AG09309 (cell line): ENCODE data around the gene KCNH5.
"Not testable (repeated sequence)": the region's sequence is repeated elsewhere in the genome, so short reads cannot be mapped to it uniquely, and the experiment has no call there.

Experiments
- DNase-seq: peaks from one replicate; pipeline ENCODE4 v3.0.0-alpha.2; 2010; ENCODE audit warnings: low read depth
- H3K4me3 ChIP-seq: 2 replicates; pipeline ENCODE4 v1.5.1; 2011; ENCODE audit warnings: mild to moderate bottlenecking, low read depth, low read length, moderate library complexity; ENCODE audit not compliant: control insufficient read depth
- TF ChIP-seq, protein P1 (sequence below): IDR thresholded peaks from 2 replicates; pipeline ENCODE4 v1.5.1; 2011; ENCODE audit warnings: mild to moderate bottlenecking, low read depth, low read length, inconsistent platforms; ENCODE audit not compliant: insufficient read depth, control insufficient read depth; ENCODE audit errors: missing control alignments

KCNH5 gene

GRCh38 chr14:62885451-62885850 lies 159.8 kb downstream of the KCNH5 start:
- no peak overlapping the region for H3K4me3 ChIP-seq
- TF ChIP-seq, protein P1, sequence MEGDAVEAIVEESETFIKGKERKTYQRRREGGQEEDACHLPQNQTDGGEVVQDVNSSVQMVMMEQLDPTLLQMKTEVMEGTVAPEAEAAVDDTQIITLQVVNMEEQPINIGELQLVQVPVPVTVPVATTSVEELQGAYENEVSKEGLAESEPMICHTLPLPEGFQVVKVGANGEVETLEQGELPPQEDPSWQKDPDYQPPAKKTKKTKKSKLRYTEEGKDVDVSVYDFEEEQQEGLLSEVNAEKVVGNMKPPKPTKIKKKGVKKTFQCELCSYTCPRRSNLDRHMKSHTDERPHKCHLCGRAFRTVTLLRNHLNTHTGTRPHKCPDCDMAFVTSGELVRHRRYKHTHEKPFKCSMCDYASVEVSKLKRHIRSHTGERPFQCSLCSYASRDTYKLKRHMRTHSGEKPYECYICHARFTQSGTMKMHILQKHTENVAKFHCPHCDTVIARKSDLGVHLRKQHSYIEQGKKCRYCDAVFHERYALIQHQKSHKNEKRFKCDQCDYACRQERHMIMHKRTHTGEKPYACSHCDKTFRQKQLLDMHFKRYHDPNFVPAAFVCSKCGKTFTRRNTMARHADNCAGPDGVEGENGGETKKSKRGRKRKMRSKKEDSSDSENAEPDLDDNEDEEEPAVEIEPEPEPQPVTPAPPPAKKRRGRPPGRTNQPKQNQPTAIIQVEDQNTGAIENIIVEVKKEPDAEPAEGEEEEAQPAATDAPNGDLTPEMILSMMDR, result no peak

DNA sequence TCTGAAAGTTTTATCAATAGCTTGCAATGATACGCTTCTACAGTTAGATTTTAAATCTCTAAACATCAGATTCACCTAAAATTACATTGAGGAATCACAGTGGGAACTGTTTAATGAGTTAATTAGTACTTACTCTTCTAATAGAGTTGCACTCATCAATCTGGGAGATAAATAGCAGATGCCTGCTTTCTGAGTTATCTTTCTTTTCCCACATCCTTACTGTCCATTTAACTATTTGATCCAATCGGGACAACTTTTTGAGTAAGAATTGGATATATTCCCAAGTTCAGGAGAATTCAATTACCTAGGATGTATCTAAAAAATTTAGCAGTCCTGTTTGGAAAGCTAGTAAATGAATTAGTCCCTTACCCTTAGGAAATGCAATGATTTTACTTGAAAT lies 162.3 kb downstream of the KCNH5 start:
- H3K4me3 ChIP-seq, result no peak overlapping the region
- TF ChIP-seq, protein P1, result no peak
- DNase-seq, result no peak

More at GRCh38 chr14:62885451-62885850, 159.8 kb downstream of the KCNH5 start:
- no peak for DNase-seq

DNA sequence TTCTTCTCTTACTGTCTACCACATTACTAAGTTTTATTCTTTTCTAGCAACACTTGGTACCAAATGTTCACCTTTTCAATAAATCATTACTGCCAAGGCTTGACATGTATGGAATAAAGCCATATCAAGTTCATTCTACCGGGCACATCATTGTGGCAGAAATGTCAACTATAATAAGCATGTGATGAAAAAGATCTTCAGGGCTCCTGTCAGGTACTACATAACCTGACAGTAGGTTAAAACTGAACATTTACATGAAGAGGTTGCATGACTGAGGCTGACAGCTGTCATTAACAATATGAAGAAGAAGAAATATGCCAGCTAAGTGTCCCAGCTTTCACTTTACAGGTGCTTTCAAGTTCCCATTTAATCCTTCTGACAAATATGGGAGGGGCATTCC lies 178.9 kb downstream of the KCNH5 start:
- no peak for DNase-seq
- no peak overlapping the region for H3K4me3 ChIP-seq
- TF ChIP-seq, protein P1, result no peak

DNA sequence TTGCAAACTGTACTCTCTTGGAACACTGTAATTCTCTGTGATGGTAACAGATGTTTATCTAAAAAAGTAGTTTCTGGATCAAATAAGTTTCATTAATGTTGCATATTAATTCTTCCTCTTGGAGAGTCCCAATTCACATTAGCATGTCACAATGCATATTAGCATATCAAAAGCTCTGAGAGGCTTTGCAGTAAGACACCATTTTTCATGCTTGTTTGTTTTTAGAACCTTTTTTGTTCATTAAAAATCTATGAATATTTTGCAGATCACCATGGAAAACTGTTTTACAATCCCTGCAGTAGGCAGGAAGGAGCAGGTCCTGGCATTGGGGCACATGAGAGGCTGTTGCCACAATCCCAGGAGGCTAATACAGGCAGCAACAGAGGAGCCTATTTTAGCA lies 180.7 kb downstream of the KCNH5 start:
- TF ChIP-seq, protein P1, result no peak
- DNase-seq, result no peak
- no peak overlapping the region for H3K4me3 ChIP-seq

DNA sequence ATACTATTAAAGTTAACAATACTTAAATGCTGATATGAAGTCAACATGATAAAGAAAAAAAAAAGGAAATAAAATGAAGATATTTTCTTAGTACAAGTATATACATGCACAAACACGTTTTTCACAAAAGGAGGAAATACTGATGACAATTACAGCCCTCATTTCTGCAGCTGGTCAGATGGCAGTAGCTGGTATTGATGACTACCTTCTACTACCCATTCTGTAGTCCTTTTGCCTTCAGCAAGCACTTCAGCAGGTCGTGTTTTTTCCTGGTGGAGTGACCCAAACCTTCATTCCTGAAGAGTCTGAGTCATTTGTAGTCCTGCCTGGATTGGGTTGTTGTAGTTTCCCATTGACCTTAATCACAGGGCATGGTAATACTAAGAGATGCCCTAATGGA lies 187.2 kb downstream of the KCNH5 start:
- DNase-seq, H3K4me3 ChIP-seq: not testable (repeated sequence)

DNA sequence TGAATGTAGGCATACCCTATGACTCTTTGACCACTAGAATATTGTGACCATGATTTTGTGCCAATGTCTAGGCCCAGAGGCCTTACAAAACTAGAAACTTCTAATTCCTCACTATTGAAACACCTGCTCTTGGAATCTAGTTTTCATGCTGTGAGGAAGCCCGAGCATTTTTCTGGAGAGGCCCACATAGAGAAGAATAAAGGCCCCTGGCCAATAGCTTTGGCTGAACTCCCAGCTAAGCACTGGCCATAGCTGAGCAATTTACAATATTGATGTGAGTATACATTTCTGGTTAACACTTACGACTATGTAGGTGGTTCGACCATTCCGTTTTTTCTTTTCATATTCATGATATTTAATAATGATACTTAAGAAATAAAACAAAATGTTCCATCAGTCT lies 190.3 kb downstream of the KCNH5 start:
- no peak for DNase-seq

DNA sequence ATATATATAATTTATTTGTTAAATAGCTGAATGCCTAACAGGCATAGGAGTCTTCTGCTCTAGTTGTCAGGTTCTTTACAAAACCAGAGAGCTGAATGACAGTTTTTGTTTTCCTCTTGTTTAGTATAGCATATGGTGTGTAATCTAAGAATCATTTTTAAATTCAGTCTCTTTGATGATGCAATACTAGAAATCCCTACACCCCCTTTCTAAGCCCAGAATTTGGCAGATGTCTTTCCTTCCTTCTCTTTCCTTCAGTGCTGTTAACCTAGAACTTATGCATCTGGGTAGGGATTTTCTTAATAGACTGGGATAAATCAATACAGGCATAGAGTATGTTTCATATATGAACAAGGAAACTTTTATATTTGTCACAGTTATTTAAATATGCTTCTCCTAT lies 198.1 kb downstream of the KCNH5 start:
- no peak for DNase-seq
- TF ChIP-seq, protein P1, result no peak

More for the DNA sequence above, 190.3 kb downstream of the KCNH5 start:
- TF ChIP-seq, protein P1, result no peak
- H3K4me3 ChIP-seq, result no peak overlapping the region

More for the DNA sequence above, 198.1 kb downstream of the KCNH5 start:
- no peak overlapping the region for H3K4me3 ChIP-seq
